AG10803 (cell line): ENCODE measurements around the gene HS3ST3A1.

Experiments used
- DNase-seq: peaks from one replicate; pipeline ENCODE4 v3.0.0; 2010; ENCODE audit warnings: low read depth
- H3K4me3 ChIP-seq: 2 replicates; pipeline ENCODE4 v1.5.1; 2011; ENCODE audit warnings: mild to moderate bottlenecking, low read length, control low read depth
- CTCF ChIP-seq: conservative IDR thresholded peaks from 2 replicates; pipeline ENCODE4 v1.5.1; 2011; ENCODE audit warnings: mild to moderate bottlenecking, low read length, control low read depth, inconsistent platforms

HS3ST3A1 gene

GRCh38 chr17:13492737-13493122 lies 109.0 kb downstream of the HS3ST3A1 start:
- no peak for DNase-seq
- no peak for TF ChIP-seq CTCF
- H3K4me3 ChIP-seq = no peak overlapping the region

GRCh38 chr17:13491916-13492736 lies 109.6 kb downstream of the HS3ST3A1 start:
- H3K4me3 ChIP-seq = no peak overlapping the region
- TF ChIP-seq CTCF = no peak
- DNase-seq = peak; percentile 3

- TF ChIP-seq CTCF = no peak
- no peak for DNase-seq
These were observed 110.2 kb downstream of the HS3ST3A1 start for GRCh38 chr17:13491491-13491890.

GRCh38 chr17:13490906-13491482 lies 110.7 kb downstream of the HS3ST3A1 start:
- no peak for TF ChIP-seq CTCF
- DNase-seq = peak; percentile 20
- H3K4me3 ChIP-seq = no peak overlapping the region

More at GRCh38 chr17:13491491-13491890, 110.2 kb downstream of the HS3ST3A1 start:
- no peak overlapping the region for H3K4me3 ChIP-seq

GRCh38 chr17:13490427-13490826 lies 111.3 kb downstream of the HS3ST3A1 start:
- H3K4me3 ChIP-seq = no peak overlapping the region
- TF ChIP-seq CTCF = peak; percentile 27; the same call in 1 of the 2 replicates
- DNase-seq = no peak

GRCh38 chr17:13485327-13485726 lies 116.4 kb downstream of the HS3ST3A1 start:
- DNase-seq = no peak
- no peak for TF ChIP-seq CTCF
- H3K4me3 ChIP-seq = no peak overlapping the region

GRCh38 chr17:13484020-13484419 lies 117.7 kb downstream of the HS3ST3A1 start:
- no peak overlapping the region for H3K4me3 ChIP-seq
- TF ChIP-seq CTCF = no peak
- peak; percentile 40 for DNase-seq
